B cell (primary cell): ENCODE measurements around the gene ANTXR1. TPM values are rescaled to one million over a fixed set of nuclear protein-coding genes. Genes with fewer than 3 reads are reported as not detected.

ENCODE experiments used
- ATAC-seq: fragments of 200-7000 bp; cut with Tn5 transposase; one replicate; pipeline ENCODE4 v1.10.0; 2021; ENCODE audit warnings: low read depth, mild to moderate bottlenecking, moderate number of reproducible peaks, moderate library complexity
- CTCF ChIA-PET: fragments of 350-600 bp; sonication (Branson Sonifier 250); formaldehyde crosslinking; loops from one replicate; lab custom pipeline; 2021; ENCODE audit warnings: antibody characterized with exemption, inconsistent platforms; lab: Charles Lee
- POLR2A ChIA-PET: fragments of 350-600 bp; sonication (Branson Sonifier 250); formaldehyde crosslinking; loops from one replicate; lab custom pipeline; 2021; ENCODE audit warnings: antibody characterized with exemption; lab: Charles Lee
- DNase-seq: peaks from one replicate; pipeline ENCODE4 v3.0.0; 2013
- H2AFZ ChIP-seq: 2 replicates; pipeline ENCODE4 v1.6.1; 2012; ENCODE audit warnings: mild to moderate bottlenecking, low read depth, low read length; ENCODE audit not compliant: insufficient read depth, poor library complexity, severe bottlenecking
- H3K27ac ChIP-seq, 2 donors: 1 replicate in 1 of 2; 2 replicates in 1 of 2; pipeline ENCODE4 v1.5.1; 2012 to 2013; ENCODE audit warnings: low read length in 2 of 2, mild to moderate bottlenecking in 2 of 2, moderate library complexity in 1 of 2
- H3K27me3 ChIP-seq, 4 experiments: fragments of 200-600 bp in 1 of 4; sonication (generic) in 1 of 4; replicated peaks in 1 of 4; 1 replicate in 2 of 4; 2 replicates in 2 of 4; pipeline versions ENCODE4 v1.6.1 to v1.7.0; 2013 to 2016; ENCODE audit warnings: low read length in 3 of 4, mild to moderate bottlenecking in 2 of 4, mixed read lengths in 1 of 4, moderate library complexity in 1 of 4; ENCODE audit not compliant: insufficient read depth in 4 of 4, control insufficient read depth in 3 of 4; ENCODE audit errors: control extremely low read depth in 1 of 4
- H3K36me3 ChIP-seq, 2 experiments: replicated peaks in 1 of 2; 1 replicate in 1 of 2; 2 replicates in 1 of 2; pipeline versions ENCODE4 v1.6.1 to v1.7.1; 2013; ENCODE audit warnings: low read length in 1 of 2; ENCODE audit not compliant: insufficient read depth in 2 of 2, control insufficient read depth in 1 of 2; ENCODE audit errors: control extremely low read depth in 1 of 2, extremely low read depth in 1 of 2
- H3K4me1 ChIP-seq, 2 donors: fragments of 200-600 bp in 1 of 2; sonication (generic) in 1 of 2; 1 replicate in 1 of 2; 2 replicates in 1 of 2; pipeline versions ENCODE4 v1.5.1 to v1.6.1; 2013 to 2017; ENCODE audit warnings: low read length in 2 of 2; ENCODE audit not compliant: control insufficient read depth in 2 of 2, insufficient read depth in 2 of 2
- H3K4me2 ChIP-seq: replicated peaks from 2 replicates; pipeline ENCODE3; 2012; ENCODE audit warnings: mild to moderate bottlenecking, low read depth, low read length; ENCODE audit not compliant: poor library complexity, severe bottlenecking
- H3K4me3 ChIP-seq, 5 experiments: fragments of 200-600 bp in 1 of 5; sonication (generic) in 1 of 5; 1 replicate in 3 of 5; 2 replicates in 2 of 5; pipeline versions ENCODE4 v1.5.1 to v1.7.0; 2011 to 2016; ENCODE audit warnings: low read length in 4 of 5, mild to moderate bottlenecking in 4 of 5, low read depth in 2 of 5, control low read depth in 1 of 5, moderate library complexity in 1 of 5; ENCODE audit not compliant: insufficient read depth in 1 of 5; ENCODE audit errors: control extremely low read depth in 1 of 5, extremely low read depth in 1 of 5
- H3K79me2 ChIP-seq: fragments of 200-600 bp; sonication (generic); one replicate; pipeline ENCODE4 v1.6.0; 2016; ENCODE audit warnings: low read length; ENCODE audit not compliant: control insufficient read depth, insufficient read depth
- H3K9ac ChIP-seq: fragments of 200-600 bp; sonication (generic); 2 replicates; pipeline ENCODE4 v1.6.1; 2017; ENCODE audit warnings: mild to moderate bottlenecking, low read length, moderate library complexity
- H3K9me3 ChIP-seq, 3 donors: one replicate each; pipeline versions ENCODE4 v1.6.1 to v1.7.1; 2013; ENCODE audit warnings: low read length in 2 of 3; ENCODE audit not compliant: control insufficient read depth in 2 of 3, insufficient read depth in 1 of 3; ENCODE audit errors: control extremely low read depth in 1 of 3
- H4K20me1 ChIP-seq: 2 replicates; pipeline ENCODE4 v1.6.0; 2012; ENCODE audit warnings: mild to moderate bottlenecking, low read length; ENCODE audit not compliant: insufficient read depth, control insufficient read depth, poor library complexity, severe bottlenecking
- H3K27ac Mint-ChIP-seq: one replicate; pipeline ENCODE4 v1.8.0; 2021; ENCODE audit warnings: mixed read lengths
- H3K27me3 Mint-ChIP-seq: one replicate; pipeline ENCODE4 v1.8.0; 2021; ENCODE audit warnings: mixed read lengths
- H3K4me1 Mint-ChIP-seq: one replicate; pipeline ENCODE4 v1.8.0; 2021; ENCODE audit warnings: mixed read lengths
- H3K4me3 Mint-ChIP-seq: one replicate; pipeline ENCODE4 v1.8.0; 2021; ENCODE audit warnings: mixed read lengths
- H3K9me3 Mint-ChIP-seq: one replicate; pipeline ENCODE4 v1.8.0; 2022; ENCODE audit warnings: mixed read lengths; ENCODE audit not compliant: insufficient read depth
- CTCF ChIP-seq: fragments of 200-600 bp; IDR thresholded peaks from one replicate; pipeline ENCODE4 v1.8.0; 2022; ENCODE audit warnings: antibody characterized with exemption, mild to moderate bottlenecking
- EZH2 ChIP-seq: IDR thresholded peaks from 2 replicates; pipeline ENCODE4 v1.6.1; 2012; ENCODE audit warnings: borderline replicate concordance, low read depth, mild to moderate bottlenecking, moderate library complexity, low read length; ENCODE audit not compliant: insufficient read depth, poor library complexity, severe bottlenecking
- WGBS: methylation state at CpG from one replicate; pipeline ENCODE4 v1.1.5; 2013; ENCODE audit warnings: missing lambda C conversion rate; ENCODE audit not compliant: insufficient coverage; 5-methylcytosine and 5-hydroxymethylcytosine counted together
- intact Hi-C: fragments of 100-400 bp; cut with micrococcal nuclease; formaldehyde crosslinking; loops from one replicate; pipeline ENCODE4 v1.10.0; 2022
- polyA plus RNA-seq: library from polyadenylated mRNA; depleted of rRNA; stranded (reverse); fragments of >200 nt; gene quantifications from 2 replicates; pipeline ENCODE4 v1.2.3, GENCODE V29; 2012
- total RNA-seq, 2 donors: library from RNA; stranded (reverse); fragments of 120-200 nt in 1 of 2; gene quantifications; 1 replicate in 1 of 2; 2 replicates in 1 of 2; pipeline versions ENCODE4 v1.2.3 to v1.2.4, GENCODE V29; 2013 to 2022

Gene ANTXR1
- total and polyA plus RNA-seq, 2 donors (not counting 1 experiment from before 2014, with no cell fraction given) = not detected

GRCh38 chr2:69010437-69011194 is 2.4 kb upstream of the ANTXR1 start:
- POLR2A ChIA-PET = no interaction called here
- Mint-ChIP-seq H3K4me1 (peaks cover 17% of the 10 kb centered on the region), H3K9me3 (no peaks in the 10 kb centered on the region), H3K27ac (no peak overlapping the region), H3K27me3 (peaks cover 63% of the 10 kb centered on the region), H3K4me3 (no peak overlapping the region)
- DNase-seq (no peak), ATAC-seq (no peak)
- Histone ChIP-seq H3K27ac (no peak overlapping the region), H3K4me3 (no peak overlapping the region), H3K36me3 (no peaks in the 10 kb centered on the region), H3K9me3 (no peaks in the 10 kb centered on the region), H3K27me3 (peaks cover 0 to 31% (median 27%) of the 10 kb centered on the region in 4 experiments), H3K9ac (no peak overlapping the region), H3K4me2 (no peak overlapping the region), H4K20me1 (no peaks in the 10 kb centered on the region), H2AFZ (no peak overlapping the region), H3K4me1 (peaks cover 19 to 20% of the 10 kb centered on the region in 2 donors), H3K79me2 (no peaks in the 10 kb centered on the region)
- whole genome bisulfite sequencing = 78% methylated on average over 7 of the region's 8 CpGs
- CTCF ChIA-PET = interaction anchor here (0.6 to 0.7 kb wide), 3 partner anchors 18 to 786 kb away, joined by 3 read pairs; no protein-coding TSS in a partner anchor
- intact Hi-C loops = no loop called here
- TF ChIP-seq EZH2 (no peak), CTCF (no peak)

- Histone ChIP-seq H3K4me3 (no peak overlapping the region), H3K79me2 (no peaks in the 10 kb centered on the region), H3K4me1 (peaks cover 19 to 20% of the 10 kb centered on the region in 2 donors), H3K27me3 (peaks cover 0 to 36% (median 29%) of the 10 kb centered on the region in 4 experiments), H3K4me2 (no peak overlapping the region), H3K27ac (no peak overlapping the region), H3K36me3 (no peaks in the 10 kb centered on the region), H3K9me3 (no peaks in the 10 kb centered on the region), H3K9ac (no peak overlapping the region), H4K20me1 (no peaks in the 10 kb centered on the region), H2AFZ (no peak overlapping the region)
- Mint-ChIP-seq H3K4me1 (peaks cover 17% of the 10 kb centered on the region), H3K9me3 (no peaks in the 10 kb centered on the region), H3K4me3 (peak overlapping the region; percentile 44), H3K27me3 (peaks cover 54% of the 10 kb centered on the region), H3K27ac (no peak overlapping the region)
- no peak for ATAC-seq
- intact Hi-C loops = no loop called here
- POLR2A ChIA-PET = no interaction called here
- TF ChIP-seq CTCF (no peak), EZH2 (no peak)
- WGBS = 100% methylated on average over 1 of the region's 4 CpGs
- CTCF ChIA-PET = interaction anchor here (0.6 to 1.8 kb wide), 3 partner anchors 12 to 787 kb away, joined by 3 to 4 read pairs (median 3); no protein-coding TSS in a partner anchor
- no peak for DNase-seq
Measured at GRCh38 chr2:69011611-69012157, 1.3 kb upstream of the ANTXR1 start.
